Endothelial cell of umbilical vein (primary cell): Measurements from ENCODE around the gene P2RX4. TPM values are rescaled to one million over a fixed set of nuclear protein-coding genes. Genes with fewer than 3 reads are reported as not detected.

Experiments
- BruUV-seq: library from RNA; stranded (reverse); fragments of 400-500 nt; replicated peaks from 2 replicates; lab custom pipeline; 2021; lab: Mats Ljungman, UMichigan
- CTCF ChIA-PET: fragments of 300-600, 350-600 bp; sonication (Branson Sonifier 250); formaldehyde crosslinking; loops from one replicate; lab custom pipeline; 2021; ENCODE audit warnings: antibody characterized with exemption, inconsistent platforms; lab: Charles Lee
- POLR2A ChIA-PET: fragments of 300-600, 350-600 bp; sonication (Branson Sonifier 250); formaldehyde crosslinking; loops from one replicate; lab custom pipeline; 2021; ENCODE audit warnings: antibody characterized with exemption, inconsistent platforms; lab: Charles Lee
- DNase-seq: peaks from one replicate; pipeline ENCODE4 v3.0.0-alpha.2; 2011; ENCODE audit warnings: low read depth, low spot score
- FAIRE-seq: peaks from 2 replicates; lab custom pipeline; 2011; peaks lifted over from hg19 to GRCh38; lab: Jason Lieb, UNC
- H2AFZ ChIP-seq: 2 replicates; pipeline ENCODE4 v1.6.0; 2012; ENCODE audit warnings: low read depth, low read length, control low read depth, inconsistent platforms
- H3K27ac ChIP-seq: 2 replicates; pipeline ENCODE4 v1.5.1; 2011; ENCODE audit warnings: low read depth, mild to moderate bottlenecking, control low read depth, low read length, moderate library complexity; ENCODE audit not compliant: insufficient read depth
- H3K27me3 ChIP-seq, 2 experiments: 2 replicates each; pipeline versions ENCODE4 v1.6.0 to v1.6.1; 2011; ENCODE audit warnings: low read length in 2 of 2, mixed read lengths in 1 of 2; ENCODE audit not compliant: control insufficient read depth in 2 of 2, insufficient read depth in 2 of 2
- H3K36me3 ChIP-seq, 2 experiments: 2 replicates in 1 of 2; 3 replicates in 1 of 2; pipeline ENCODE4 v1.5.1; 2011; ENCODE audit warnings: low read length in 2 of 2, mild to moderate bottlenecking in 1 of 2, moderate library complexity in 1 of 2; ENCODE audit not compliant: control insufficient read depth in 2 of 2, insufficient read depth in 2 of 2; ENCODE audit errors: extremely low read depth in 1 of 2
- H3K4me1 ChIP-seq: 3 replicates; pipeline ENCODE4 v1.5.1; 2011; ENCODE audit warnings: mild to moderate bottlenecking, low read length; ENCODE audit not compliant: control insufficient read depth, insufficient read depth; ENCODE audit errors: extremely low read depth
- H3K4me2 ChIP-seq: 2 replicates; pipeline ENCODE4 v1.6.1; 2011; ENCODE audit warnings: low read length, control low read depth, mixed read lengths; ENCODE audit not compliant: insufficient read depth
- H3K4me3 ChIP-seq, 3 experiments: fragments of 200-600 bp in 1 of 3; sonication (generic), shearing (Covaris generic) in 1 of 3; replicated peaks in 1 of 3; 2 replicates each; pipeline ENCODE4 v1.5.1; 2011 to 2016; ENCODE audit warnings: control low read depth in 3 of 3, low read length in 3 of 3, mild to moderate bottlenecking in 2 of 3, inconsistent platforms in 1 of 3, low read depth in 1 of 3, moderate library complexity in 1 of 3; ENCODE audit not compliant: insufficient read depth in 1 of 3
- H3K79me2 ChIP-seq: 2 replicates; pipeline ENCODE4 v1.6.0; 2012; ENCODE audit warnings: low read length, inconsistent platforms; ENCODE audit not compliant: control insufficient read depth, insufficient read depth
- H3K9ac ChIP-seq: replicated peaks from 2 replicates; pipeline ENCODE3; 2011; ENCODE audit warnings: low read length, control low read depth; ENCODE audit not compliant: insufficient read depth; ENCODE audit errors: extremely low read depth
- H3K9me1 ChIP-seq: replicated peaks from 3 replicates; pipeline ENCODE4 v1.6.0; 2011; ENCODE audit warnings: mild to moderate bottlenecking, low read length; ENCODE audit not compliant: control insufficient read depth, insufficient read depth; ENCODE audit errors: extremely low read depth
- H3K9me3 ChIP-seq: replicated peaks from 2 replicates; pipeline ENCODE4 v1.5.1; 2012; ENCODE audit warnings: low read length, inconsistent platforms; ENCODE audit not compliant: control insufficient read depth, insufficient read depth
- H4K20me1 ChIP-seq: replicated peaks from 2 replicates; pipeline ENCODE3; 2011; ENCODE audit warnings: mild to moderate bottlenecking, low read length; ENCODE audit not compliant: control insufficient read depth, insufficient read depth; ENCODE audit errors: extremely low read depth
- EZH2 ChIP-seq: IDR thresholded peaks from 2 replicates; pipeline ENCODE4 v1.6.1; 2012; ENCODE audit warnings: borderline replicate concordance, low read depth, mild to moderate bottlenecking, moderate library complexity, low read length, inconsistent platforms; ENCODE audit not compliant: severe bottlenecking
- FOS ChIP-seq: IDR thresholded peaks from 2 replicates; pipeline ENCODE4 v1.6.1; 2011; ENCODE audit warnings: mild to moderate bottlenecking, low read length, moderate library complexity, borderline replicate concordance; ENCODE audit not compliant: insufficient read depth
- GATA2 ChIP-seq: IDR thresholded peaks from 2 replicates; pipeline ENCODE4 v1.7.0; 2011; ENCODE audit warnings: low read depth, mild to moderate bottlenecking, moderate library complexity, mixed read lengths, low read length; ENCODE audit not compliant: insufficient read length, insufficient read depth
- JUN ChIP-seq: IDR thresholded peaks from 2 replicates; pipeline ENCODE4 v1.6.1; 2011; ENCODE audit warnings: borderline replicate concordance, low read depth; ENCODE audit not compliant: insufficient read length, insufficient read depth
- MYC ChIP-seq: IDR thresholded peaks from one replicate; pipeline ENCODE4 v1.6.1; 2011; ENCODE audit warnings: mild to moderate bottlenecking, low read depth, low read length
- POLR2A ChIP-seq: IDR thresholded peaks from 2 replicates; pipeline ENCODE4 v1.6.1; 2012; ENCODE audit warnings: low read depth, mild to moderate bottlenecking, control low read depth, low read length
- POLR2AphosphoS5 ChIP-seq: IDR thresholded peaks from 2 replicates; pipeline ENCODE4 v1.6.1; 2012; ENCODE audit warnings: low read depth, mild to moderate bottlenecking, control low read depth, low read length, moderate library complexity; ENCODE audit not compliant: insufficient read depth
- dilution Hi-C: fragments of 300-500 bp; cut with MboI; formaldehyde crosslinking; loops from one replicate; pipeline ENCODE4 v1.15.0; 2019; ENCODE audit warnings: low sequenced_read_pairs; ENCODE audit not compliant: extremely low pct_ligation_motif_present
- intact Hi-C: fragments of 100-400 bp; cut with micrococcal nuclease; formaldehyde crosslinking; loops from one replicate; pipeline ENCODE4 v1.10.0; 2022
- polyA plus RNA-seq, 4 experiments: library from polyadenylated mRNA; depleted of rRNA in 3 of 4; stranded (reverse) in 3 of 4; unstranded in 1 of 4; fragments of >200 nt; gene quantifications; 2 replicates each; pipeline versions ENCODE4 v1.2.1 to v1.2.3, GENCODE V29; 2011 to 2012; ENCODE audit warnings: missing spikeins in 1 of 4
- total RNA-seq: library from RNA; stranded (reverse); gene quantifications from 2 replicates; pipeline ENCODE4 v1.2.3, GENCODE V29; 2021
- TF ChIP-seq, protein P1 (sequence below): IDR thresholded peaks from 2 replicates; pipeline ENCODE4 v1.6.1; 2011; ENCODE audit not compliant: insufficient read depth, insufficient read length
- TF ChIP-seq, protein P2 (sequence below), 2 donors: IDR thresholded peaks; 1 replicate in 1 of 2; 2 replicates in 1 of 2; pipeline ENCODE4 v1.5.1; 2011; ENCODE audit warnings: low read length in 2 of 2, mild to moderate bottlenecking in 2 of 2, moderate library complexity in 2 of 2, control low read depth in 1 of 2, inconsistent platforms in 1 of 2, low read depth in 1 of 2; ENCODE audit not compliant: insufficient read depth in 1 of 2; ENCODE audit errors: extremely low read depth in 1 of 2

Gene P2RX4
- total and polyA plus RNA-seq, 2 donors (not counting 3 experiments of a cell fraction or from before 2014, with no cell fraction given): 92.8 to 116 TPM

DNA sequence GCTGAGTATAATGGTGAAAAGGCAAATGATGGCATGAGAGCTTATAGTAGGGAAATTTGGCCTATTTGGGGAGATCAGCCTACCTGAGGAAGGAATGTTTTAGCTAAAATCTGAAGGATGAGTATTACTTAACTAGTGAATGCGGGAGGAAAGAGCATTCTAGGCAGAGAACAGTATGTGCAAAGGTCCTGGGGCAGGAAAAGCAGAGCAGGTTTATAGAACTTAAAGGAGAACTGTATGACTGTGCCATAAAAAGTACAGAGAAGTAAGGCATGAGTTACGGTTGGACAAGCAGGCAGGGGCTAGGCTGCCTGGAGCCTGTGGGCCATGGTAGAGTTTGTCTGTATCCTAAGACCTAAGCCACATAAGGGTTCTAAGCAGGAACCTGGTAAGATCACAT, 21.7 kb upstream of the P2RX4 start:
- H2AFZ ChIP-seq: no peak overlapping the region
- no peaks in the 10 kb centered on the region for H3K9me3 ChIP-seq
- peak overlapping the region; percentile 72 for H3K27ac ChIP-seq
- peaks cover 51% of the 10 kb centered on the region for H3K4me1 ChIP-seq
- no peak overlapping the region for H3K9ac ChIP-seq
- FAIRE-seq: no peak
- H4K20me1 ChIP-seq: no peaks in the 10 kb centered on the region
- dilution Hi-C loops: no loop called here
- no peak for DNase-seq
- ChIA-PET POLR2A (interaction anchor here (1.0 kb wide), 1 partner anchor 16 kb away, joined by 3 read pairs; no protein-coding TSS in a partner anchor), CTCF (no interaction called here)
- TF ChIP-seq JUN (no peak), GATA2 (no peak), FOS (no peak), POLR2AphosphoS5 (no peak), MYC (no peak), EZH2 (no peak), POLR2A (no peak)
- TF ChIP-seq, protein P1, sequence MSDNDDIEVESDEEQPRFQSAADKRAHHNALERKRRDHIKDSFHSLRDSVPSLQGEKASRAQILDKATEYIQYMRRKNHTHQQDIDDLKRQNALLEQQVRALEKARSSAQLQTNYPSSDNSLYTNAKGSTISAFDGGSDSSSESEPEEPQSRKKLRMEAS: no peak
- TF ChIP-seq, protein P2, sequence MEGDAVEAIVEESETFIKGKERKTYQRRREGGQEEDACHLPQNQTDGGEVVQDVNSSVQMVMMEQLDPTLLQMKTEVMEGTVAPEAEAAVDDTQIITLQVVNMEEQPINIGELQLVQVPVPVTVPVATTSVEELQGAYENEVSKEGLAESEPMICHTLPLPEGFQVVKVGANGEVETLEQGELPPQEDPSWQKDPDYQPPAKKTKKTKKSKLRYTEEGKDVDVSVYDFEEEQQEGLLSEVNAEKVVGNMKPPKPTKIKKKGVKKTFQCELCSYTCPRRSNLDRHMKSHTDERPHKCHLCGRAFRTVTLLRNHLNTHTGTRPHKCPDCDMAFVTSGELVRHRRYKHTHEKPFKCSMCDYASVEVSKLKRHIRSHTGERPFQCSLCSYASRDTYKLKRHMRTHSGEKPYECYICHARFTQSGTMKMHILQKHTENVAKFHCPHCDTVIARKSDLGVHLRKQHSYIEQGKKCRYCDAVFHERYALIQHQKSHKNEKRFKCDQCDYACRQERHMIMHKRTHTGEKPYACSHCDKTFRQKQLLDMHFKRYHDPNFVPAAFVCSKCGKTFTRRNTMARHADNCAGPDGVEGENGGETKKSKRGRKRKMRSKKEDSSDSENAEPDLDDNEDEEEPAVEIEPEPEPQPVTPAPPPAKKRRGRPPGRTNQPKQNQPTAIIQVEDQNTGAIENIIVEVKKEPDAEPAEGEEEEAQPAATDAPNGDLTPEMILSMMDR (IDR thresholded peaks at IDR 0.05; ENCODE audit: extremely low read depth in 1 of 2, insufficient read depth in 1 of 2, low read depth in 1 of 2, low read length in 2 of 2): no peak
- no peak overlapping the region for H3K4me2 ChIP-seq
- no peaks in the 10 kb centered on the region for H3K36me3 ChIP-seq
- BruUV-seq: no TSS peak
- H3K4me3 ChIP-seq: no peak overlapping the region
- no peaks in the 10 kb centered on the region for H3K9me1 ChIP-seq
- no peaks in the 10 kb centered on the region for H3K27me3 ChIP-seq
- H3K79me2 ChIP-seq: no peaks in the 10 kb centered on the region
- intact Hi-C loops: no loop called here
